Hepatocyte (in vitro differentiated cells): ENCODE data around the gene MACROD2.

ENCODE experiments used
- EZH2 ChIP-seq: fragments of 200-600 bp; sonication (generic); IDR thresholded peaks from 2 replicates; pipeline ENCODE4 v1.6.1; 2016; ENCODE audit warnings: antibody characterized with exemption, mild to moderate bottlenecking, borderline replicate concordance
- TF ChIP-seq, protein P1 (sequence below): fragments of 200-600 bp; sonication (generic); IDR thresholded peaks from 2 replicates; pipeline ENCODE4 v1.5.1; 2016; ENCODE audit warnings: antibody characterized with exemption, mild to moderate bottlenecking; ENCODE audit not compliant: poor library complexity

DNA sequence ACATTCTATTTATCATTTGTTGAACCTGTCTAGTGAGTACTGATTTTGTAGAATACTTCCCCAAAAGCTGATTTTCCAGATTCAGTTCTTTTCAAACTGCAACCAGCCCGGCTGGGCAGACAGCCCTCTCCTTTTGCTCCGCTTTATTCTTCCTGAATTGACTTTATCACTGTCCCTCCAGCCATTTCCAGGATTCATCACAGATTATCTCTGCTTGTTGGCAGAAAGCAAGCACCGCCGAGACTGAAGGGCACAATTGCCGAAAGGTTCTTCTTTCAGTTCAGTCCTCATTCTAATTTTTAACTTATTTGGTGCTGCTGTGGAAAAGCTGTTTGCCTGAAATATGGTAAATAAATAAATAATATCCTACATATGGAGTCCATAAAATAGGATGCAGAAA lies 711.2 kb downstream of the MACROD2 start:
- TF ChIP-seq, protein P1, sequence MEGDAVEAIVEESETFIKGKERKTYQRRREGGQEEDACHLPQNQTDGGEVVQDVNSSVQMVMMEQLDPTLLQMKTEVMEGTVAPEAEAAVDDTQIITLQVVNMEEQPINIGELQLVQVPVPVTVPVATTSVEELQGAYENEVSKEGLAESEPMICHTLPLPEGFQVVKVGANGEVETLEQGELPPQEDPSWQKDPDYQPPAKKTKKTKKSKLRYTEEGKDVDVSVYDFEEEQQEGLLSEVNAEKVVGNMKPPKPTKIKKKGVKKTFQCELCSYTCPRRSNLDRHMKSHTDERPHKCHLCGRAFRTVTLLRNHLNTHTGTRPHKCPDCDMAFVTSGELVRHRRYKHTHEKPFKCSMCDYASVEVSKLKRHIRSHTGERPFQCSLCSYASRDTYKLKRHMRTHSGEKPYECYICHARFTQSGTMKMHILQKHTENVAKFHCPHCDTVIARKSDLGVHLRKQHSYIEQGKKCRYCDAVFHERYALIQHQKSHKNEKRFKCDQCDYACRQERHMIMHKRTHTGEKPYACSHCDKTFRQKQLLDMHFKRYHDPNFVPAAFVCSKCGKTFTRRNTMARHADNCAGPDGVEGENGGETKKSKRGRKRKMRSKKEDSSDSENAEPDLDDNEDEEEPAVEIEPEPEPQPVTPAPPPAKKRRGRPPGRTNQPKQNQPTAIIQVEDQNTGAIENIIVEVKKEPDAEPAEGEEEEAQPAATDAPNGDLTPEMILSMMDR = no peak
- TF ChIP-seq EZH2 = no peak
